Fibroblast of the conjunctiva (primary cell): ENCODE results near the gene JPH2.

Experiments used
- DNase-seq: peaks from one replicate; pipeline ENCODE4 v3.0.0-alpha.2; 2010; ENCODE audit warnings: low read depth

Gene JPH2

GRCh38 chr20:44099832-44100231 is 87.2 kb downstream of the JPH2 start:
- DNase-seq = no peak

GRCh38 chr20:44098657-44099056 is 88.3 kb downstream of the JPH2 start:
- DNase-seq = no peak

GRCh38 chr20:44098256-44098630 is 88.7 kb downstream of the JPH2 start:
- DNase-seq = no peak

- no peak for DNase-seq
Measured at GRCh38 chr20:44097521-44098255, 89.3 kb downstream of the JPH2 start.

- no peak for DNase-seq
Measured at GRCh38 chr20:44095831-44096230, 91.2 kb downstream of the JPH2 start.

GRCh38 chr20:44093249-44093582 is 93.8 kb downstream of the JPH2 start:
- DNase-seq = no peak

GRCh38 chr20:44092551-44093248 is 94.3 kb downstream of the JPH2 start:
- peak; percentile 32 for DNase-seq

GRCh38 chr20:44091026-44091425 is 96.0 kb downstream of the JPH2 start:
- no peak for DNase-seq

GRCh38 chr20:44089987-44090674 is 96.9 kb downstream of the JPH2 start:
- DNase-seq = peak; percentile 33

GRCh38 chr20:44087857-44088120 is 99.2 kb downstream of the JPH2 start:
- DNase-seq = no peak

- DNase-seq = no peak
Measured at GRCh38 chr20:44087051-44087856, 99.7 kb downstream of the JPH2 start.

GRCh38 chr20:44085616-44086434 is 101.2 kb downstream of the JPH2 start:
- no peak for DNase-seq

GRCh38 chr20:44084891-44085290 is 102.1 kb downstream of the JPH2 start:
- DNase-seq = no peak

GRCh38 chr20:44084439-44084838 is 102.5 kb downstream of the JPH2 start:
- DNase-seq = no peak

- no peak for DNase-seq
Measured at GRCh38 chr20:44083220-44083933, 103.6 kb downstream of the JPH2 start.

GRCh38 chr20:44081888-44082287 is 105.1 kb downstream of the JPH2 start:
- no peak for DNase-seq

GRCh38 chr20:44081476-44081875 is 105.5 kb downstream of the JPH2 start:
- no peak for DNase-seq

- peak; percentile 62 for DNase-seq
Measured at GRCh38 chr20:44080646-44081267, 106.2 kb downstream of the JPH2 start.

- no peak for DNase-seq
Measured at GRCh38 chr20:44080064-44080463, 106.9 kb downstream of the JPH2 start.

GRCh38 chr20:44079291-44079690 is 107.7 kb downstream of the JPH2 start:
- DNase-seq = no peak

- no peak for DNase-seq
Measured at GRCh38 chr20:44075950-44076232, 111.1 kb downstream of the JPH2 start.
